ENCODE results near the gene CEACAM3. TPM values are rescaled to one million over a fixed set of nuclear protein-coding genes. Genes with fewer than 3 reads are reported as not detected.

Gene CEACAM3
- total and polyA plus RNA-seq, 9 of the 15 experiments (the other 6 are each of a cell fraction or from before 2014, with no cell fraction given), result not detected

GRCh38 chr19:41813911-41814310 is 17.5 kb downstream of the CEACAM3 start:
- H3K4me3 ChIP-seq, result no peak overlapping the region
- FAIRE-seq (no peak), DNase-seq (ENCODE audit: extremely low read depth in 1 of 4, low spot score in 3 of 4) (no peak), ATAC-seq (no peak)
- 0% methylated on average over 4 of the region's 4 CpGs for WGBS (ENCODE audit: insufficient coverage, low coverage, missing lambda C conversion rate)
- no TSS peak for BruUV-seq (replicated peaks)
- no peaks in the 10 kb centered on the region for H3K79me2 ChIP-seq (ENCODE audit: control insufficient read depth, insufficient read depth, low read length)
- H3K4me1 ChIP-seq (replicated peaks in 1 of 2; ENCODE audit: control insufficient read depth in 2 of 2, insufficient read depth in 2 of 2, low read length in 2 of 2), result no peaks in the 10 kb centered on the region
- no peaks in the 10 kb centered on the region for H3K9me3 ChIP-seq (replicated peaks; ENCODE audit: control insufficient read depth, insufficient read depth, low read depth, low read length)
- ChIA-PET POLR2A (interaction anchor here (1.1 kb wide), 1 partner anchor 19 kb away, joined by 3 read pairs; no protein-coding TSS in a partner anchor), CTCF (ENCODE audit: low intra/inter-chr PET ratio) (interaction anchor here (0.7 kb wide), 1 partner anchor 290 kb away, joined by 3 read pairs; no protein-coding TSS in a partner anchor)
- H3K27ac ChIP-seq (ENCODE audit: extremely low read depth, low read depth, low read length), result no peak overlapping the region
- H3K9me1 ChIP-seq (ENCODE audit: control insufficient read depth, insufficient read depth, low read length), result no peaks in the 10 kb centered on the region
- H4K20me1 ChIP-seq (replicated peaks; ENCODE audit: control insufficient read depth, insufficient read depth, low read length), result no peaks in the 10 kb centered on the region
- H3K9ac ChIP-seq (ENCODE audit: insufficient read depth in 1 of 2, low read depth in 2 of 2, low read length in 2 of 2), result no peak overlapping the region
- TF ChIP-seq POU5F1 (IDR thresholded peaks at IDR 0.05; ENCODE audit: borderline replicate concordance, low read depth, low read length, partially characterized antibody) (no peak), MAFF (IDR thresholded peaks at IDR 0.05; ENCODE audit: low read length) (no peak), SRSF9 (IDR thresholded peaks at IDR 0.05; ENCODE audit: borderline replicate concordance, low read depth, low read length) (no peak)
- H2AFZ ChIP-seq (ENCODE audit: low read depth, low read length), result no peak overlapping the region
- in situ Hi-C loops (cut with MboI), result no loop called here
- intact Hi-C loops (cut with micrococcal nuclease), result no loop called here
- H3K36me3 ChIP-seq (ENCODE audit: control insufficient read depth, insufficient read depth, low read length), result no peaks in the 10 kb centered on the region
- peaks cover 3 to 17% of the 10 kb centered on the region in 2 experiments; a peak in 3 of 5 replicates for H3K27me3 ChIP-seq (ENCODE audit: control insufficient read depth in 2 of 2, insufficient read depth in 2 of 2, low read length in 2 of 2)
- H3K4me2 ChIP-seq (ENCODE audit: insufficient read depth, low read length), result no peak overlapping the region

DNA sequence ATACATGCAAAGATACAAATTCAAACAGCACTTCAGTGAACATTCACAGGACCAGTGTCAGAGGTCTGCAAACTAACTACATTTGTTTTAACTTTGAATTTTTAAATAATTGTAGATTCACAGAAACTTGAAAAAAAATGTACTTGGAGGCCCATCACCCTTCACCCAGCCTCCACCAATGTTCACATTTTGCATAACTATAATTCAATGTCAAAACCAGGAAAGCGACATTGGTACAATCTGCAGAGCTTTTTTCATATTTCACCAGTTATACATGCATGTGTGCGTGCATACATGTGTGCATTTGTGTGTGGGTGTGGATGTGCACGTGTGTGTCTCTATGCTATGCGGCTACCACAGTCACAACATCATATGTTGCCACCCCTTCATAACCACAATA is 18.9 kb downstream of the CEACAM3 start:
- Histone ChIP-seq H3K4me3 (no peak overlapping the region), H3K79me2 (ENCODE audit: control insufficient read depth, insufficient read depth, low read length) (no peaks in the 10 kb centered on the region), H3K4me2 (ENCODE audit: insufficient read depth, low read length) (no peak overlapping the region), H3K9me1 (ENCODE audit: control insufficient read depth, insufficient read depth, low read length) (no peaks in the 10 kb centered on the region), H3K4me1 (replicated peaks in 1 of 2; ENCODE audit: control insufficient read depth in 2 of 2, insufficient read depth in 2 of 2, low read length in 2 of 2) (no peaks in the 10 kb centered on the region), H3K9ac (ENCODE audit: insufficient read depth in 1 of 2, low read depth in 2 of 2, low read length in 2 of 2) (no peak overlapping the region), H3K27ac (ENCODE audit: extremely low read depth, low read depth, low read length) (no peak overlapping the region), H3K36me3 (ENCODE audit: control insufficient read depth, insufficient read depth, low read length) (no peaks in the 10 kb centered on the region), H3K27me3 (ENCODE audit: control insufficient read depth in 2 of 2, insufficient read depth in 2 of 2, low read length in 2 of 2) (peaks cover 3 to 22% of the 10 kb centered on the region in 2 experiments; a peak in 4 of 5 replicates), H2AFZ (ENCODE audit: low read depth, low read length) (no peak overlapping the region), H4K20me1 (replicated peaks; ENCODE audit: control insufficient read depth, insufficient read depth, low read length) (no peaks in the 10 kb centered on the region), H3K9me3 (replicated peaks; ENCODE audit: control insufficient read depth, insufficient read depth, low read depth, low read length) (no peaks in the 10 kb centered on the region)
- WGBS (ENCODE audit: insufficient coverage, low coverage, missing lambda C conversion rate), result 0% methylated on average over 4 of the region's 4 CpGs
- no peak for FAIRE-seq
- CTCF ChIA-PET (ENCODE audit: low intra/inter-chr PET ratio), result no interaction called here
- DNase-seq (ENCODE audit: extremely low read depth in 1 of 4, low spot score in 3 of 4), result no peak
- ATAC-seq, result no peak
- in situ Hi-C loops (cut with MboI) (no loop called here), intact Hi-C loops (cut with micrococcal nuclease) (no loop called here)
- POLR2A ChIA-PET, result no interaction called here
- no peak for TF ChIP-seq ZC3H4 (CRISPR knock-in tag; IDR thresholded peaks at IDR 0.05; ENCODE audit: borderline replicate concordance)
- BruUV-seq (replicated peaks), result no TSS peak

All from K562 (cell line).